HepG2 (cell line): ENCODE measurements around the gene RNFT2. TPM values are rescaled to one million over a fixed set of nuclear protein-coding genes. Genes with fewer than 3 reads are reported as not detected.

Source experiments
- ATAC-seq: fragments of 200-7000 bp; cut with Tn5 transposase; 3 replicates; pipeline ENCODE4 v1.9.1; 2020; ENCODE audit warnings: mild to moderate bottlenecking, moderate library complexity
- BruUV-seq: library from RNA; stranded (reverse); fragments of 400-500 nt; replicated peaks from 2 replicates; lab custom pipeline; 2021; lab: Mats Ljungman, UMichigan
- CTCF ChIA-PET: fragments of 300-600 bp; formaldehyde crosslinking; extraction: SDS; loops from one replicate; lab custom pipeline; 2021; ENCODE audit warnings: low total read pairs, inconsistent platforms, low intra/inter-chr PET ratio; lab: Yijun Ruan, JAX
- POLR2A ChIA-PET: fragments of 350-600 bp; sonication (Branson Sonifier 250); formaldehyde crosslinking; loops from one replicate; lab custom pipeline; 2020; ENCODE audit warnings: antibody characterized with exemption, inconsistent platforms; lab: Yijun Ruan, JAX
- DNase-seq: peaks from one replicate; pipeline ENCODE4 v3.0.0-alpha.2; 2015; ENCODE audit warnings: low spot score
- FAIRE-seq: peaks from 3 replicates; lab custom pipeline; 2011; peaks lifted over from hg19 to GRCh38; lab: Jason Lieb, UNC
- H2AFZ ChIP-seq: one replicate; pipeline ENCODE4 v1.6.1; 2011; ENCODE audit warnings: low read length, inconsistent platforms
- H3K27ac ChIP-seq: fragments of 300-600 bp; 3 replicates; pipeline ENCODE4 v1.8.0; 2011; ENCODE audit warnings: mixed run types, mild to moderate bottlenecking, mixed read lengths, low read length, inconsistent platforms; ENCODE audit not compliant: insufficient read depth; ENCODE audit errors: extremely low read length
- H3K27me3 ChIP-seq, 2 experiments: fragments of 200-600 bp in 1 of 2; 2 replicates in 1 of 2; 3 replicates in 1 of 2; pipeline versions ENCODE4 v1.6.0 to v1.8.0; 2011; ENCODE audit warnings: low read length in 2 of 2, mild to moderate bottlenecking in 2 of 2, moderate library complexity in 2 of 2, inconsistent platforms in 1 of 2; ENCODE audit not compliant: insufficient read depth in 2 of 2, control insufficient read depth in 1 of 2
- H3K36me3 ChIP-seq, 2 experiments: fragments of 200-600 bp in 1 of 2; replicated peaks in 1 of 2; 2 replicates in 1 of 2; 3 replicates in 1 of 2; pipeline versions ENCODE4 v1.5.1 to v1.8.0; 2011; ENCODE audit warnings: low read length in 2 of 2, inconsistent platforms in 1 of 2; ENCODE audit not compliant: insufficient read depth in 2 of 2, control insufficient read depth in 1 of 2
- H3K4me1 ChIP-seq: 2 replicates; pipeline ENCODE4 v1.5.1; 2012; ENCODE audit warnings: low read length, inconsistent platforms; ENCODE audit not compliant: insufficient read depth
- H3K4me2 ChIP-seq: 2 replicates; pipeline ENCODE4 v1.6.0; 2011; ENCODE audit warnings: low read depth, low read length, inconsistent platforms
- H3K4me3 ChIP-seq, 3 experiments: fragments of 200-600 bp in 1 of 3; sonication (generic), shearing (Covaris generic) in 1 of 3; replicated peaks in 1 of 3; 2 replicates each; pipeline ENCODE4 v1.5.1; 2011 to 2016; ENCODE audit warnings: low read length in 3 of 3, inconsistent platforms in 2 of 3, low read depth in 2 of 3, mild to moderate bottlenecking in 2 of 3, control low read depth in 1 of 3, mixed read lengths in 1 of 3; ENCODE audit not compliant: insufficient read depth in 1 of 3
- H3K79me2 ChIP-seq: one replicate; pipeline ENCODE4 v1.6.1; 2011; ENCODE audit warnings: low read length, inconsistent platforms; ENCODE audit not compliant: insufficient read depth
- H3K9ac ChIP-seq: 2 replicates; pipeline ENCODE4 v1.6.0; 2011; ENCODE audit warnings: mild to moderate bottlenecking, low read depth, low read length, inconsistent platforms; ENCODE audit not compliant: insufficient read depth
- H3K9me3 ChIP-seq: 2 replicates; pipeline ENCODE4 v1.5.1; 2012; ENCODE audit warnings: mild to moderate bottlenecking, low read length
- H4K20me1 ChIP-seq: 2 replicates; pipeline ENCODE4 v1.6.0; 2011; ENCODE audit warnings: inconsistent platforms, mild to moderate bottlenecking, low read length, moderate library complexity; ENCODE audit not compliant: insufficient read depth
- ADNP ChIP-seq: sonication (generic); formaldehyde crosslinking; IDR thresholded peaks from 2 replicates; pipeline ENCODE4 v1.4.0; 2020; ENCODE audit warnings: missing genetic modification reagents
- CTCF ChIP-seq: sonication (generic); formaldehyde crosslinking; IDR thresholded peaks from 2 replicates; pipeline ENCODE4 v1.5.0; 2020; ENCODE audit warnings: mild to moderate bottlenecking, missing genetic modification reagents, moderate library complexity
- PCBP1 ChIP-seq: fragments of 200-400 bp; formaldehyde crosslinking; IDR thresholded peaks from 2 replicates; pipeline ENCODE4 v1.6.1; 2017; ENCODE audit warnings: mild to moderate bottlenecking, low read depth, low read length, borderline replicate concordance
- RAD21 ChIP-seq: fragments of 450-650 bp; formaldehyde crosslinking; IDR thresholded peaks from 2 replicates; pipeline ENCODE4 v1.5.0; 2020; ENCODE audit warnings: mild to moderate bottlenecking
- SMC3 ChIP-seq: IDR thresholded peaks from 2 replicates; pipeline ENCODE4 v1.6.1; 2011; ENCODE audit warnings: low read length, improper control_type of control experiment
- STAG1 ChIP-seq: sonication (generic); formaldehyde crosslinking; IDR thresholded peaks from 2 replicates; pipeline ENCODE4 v1.4.0; 2020; ENCODE audit warnings: missing genetic modification reagents
- ZNF225 ChIP-seq: sonication (generic); formaldehyde crosslinking; IDR thresholded peaks from 2 replicates; pipeline ENCODE4 v1.4.0; 2020; ENCODE audit warnings: mild to moderate bottlenecking, missing genetic modification reagents
- ZNF724P ChIP-seq: sonication (generic); formaldehyde crosslinking; IDR thresholded peaks from 2 replicates; pipeline ENCODE4 v1.8.0; 2022; ENCODE audit warnings: missing genetic modification reagents, borderline replicate concordance
- WGBS: methylation state at CpG from one replicate; pipeline ENCODE4 v1.1.6; 2017; ENCODE audit warnings: low lambda C conversion rate; 5-methylcytosine and 5-hydroxymethylcytosine counted together
- in situ Hi-C: cut with HindIII; loops from 2 replicates; pipeline ENCODE4 v1.10.0; 2017; ENCODE audit warnings: low pct_unique_long_range_greater_than_20kb; ENCODE audit not compliant: extremely low pct_ligation_motif_present
- intact Hi-C: fragments of 100-400 bp; cut with micrococcal nuclease; formaldehyde crosslinking; loops from one replicate; pipeline ENCODE4 v1.10.0; 2022; ENCODE audit not compliant: unreplicated experiment
- polyA plus RNA-seq, 8 experiments: library from polyadenylated mRNA; depleted of rRNA in 3 of 8; stranded (reverse) in 7 of 8; unstranded in 1 of 8; fragments of >200 nt; fragmentation: Illumina TruSeq in 4 of 8; extraction: Trizol in 4 of 8; gene quantifications; 2 replicates each; pipeline versions ENCODE4 v1.2.1 to v1.2.3, GENCODE V29; 2011 to 2016; ENCODE audit warnings: low read depth in 4 of 8, missing spikeins in 1 of 8, mixed read lengths in 1 of 8; ENCODE audit not compliant: insufficient read depth in 1 of 8
- total RNA-seq, 5 experiments: library from RNA; depleted of rRNA; stranded (reverse); fragments of >200 nt; fragmentation: Illumina TruSeq; extraction: Trizol; gene quantifications; 2 replicates each; pipeline ENCODE4 v1.2.3, GENCODE V29; 2016; ENCODE audit warnings: low read depth in 1 of 5

The RNFT2 gene
- total and polyA plus RNA-seq, 2 of the 13 experiments (the other 11 are each of a cell fraction or from before 2014, with no cell fraction given) = 3.3 to 8.3 TPM

GRCh38 chr12:116708826-116709756 is 29.0 kb upstream of the RNFT2 start:
- no peaks in the 10 kb centered on the region for H3K9me3 ChIP-seq
- FAIRE-seq (no peak), DNase-seq (peak; percentile 25), ATAC-seq (peak; percentile 72)
- ChIA-PET POLR2A (no interaction called here), CTCF (no interaction called here)
- no peaks in the 10 kb centered on the region for H3K79me2 ChIP-seq
- intact Hi-C loops = loop anchor here (10.0 kb wide), 2 partner anchors 316 to 406 kb away; no protein-coding TSS in a partner anchor
- 0 out of 5 replicates have a peak, but pooled peaks cover 0 to 2% of the 10 kb centered on the region in 2 experiments for H3K36me3 ChIP-seq
- H3K4me3 ChIP-seq = peak overlapping the region in 1 of 3 experiments; percentile 10; a peak in 2 of 6 replicates
- no peaks in the 10 kb centered on the region; a peak in 1 of 5 replicates for H3K27me3 ChIP-seq
- peaks cover 11% of the 10 kb centered on the region for H3K4me1 ChIP-seq
- in situ Hi-C loops = loop anchor here (10.0 kb wide), 2 partner anchors 206 to 406 kb away; partner anchors contain the start of gene FBXW8
- H3K4me2 ChIP-seq = peak overlapping the region; percentile 59
- 0 out of 2 replicates have a peak, but pooled peaks have one; percentile 22 for TF ChIP-seq RAD21 (CRISPR knock-in tag)
- peak; percentile 72 for TF ChIP-seq CTCF (CRISPR knock-in tag)
- TF ChIP-seq ZNF724P (CRISPR knock-in tag) = no peak
- no peak for TF ChIP-seq PCBP1
- TF ChIP-seq STAG1 = peak; percentile 65
- TF ChIP-seq SMC3 = peak; percentile 35; the same call in 1 of the 2 replicates
- no peak for TF ChIP-seq ZNF225 (CRISPR knock-in tag)
- TF ChIP-seq ADNP (CRISPR knock-in tag) = no peak
- no peaks in the 10 kb centered on the region for H4K20me1 ChIP-seq
- no TSS peak for BruUV-seq
- WGBS = 25% methylated on average over 18 of the region's 26 CpGs
- no peak overlapping the region for H3K9ac ChIP-seq
- H2AFZ ChIP-seq = no peak overlapping the region
- H3K27ac ChIP-seq = no peak overlapping the region
